ENCODE results near the gene ZNF157.

DNA sequence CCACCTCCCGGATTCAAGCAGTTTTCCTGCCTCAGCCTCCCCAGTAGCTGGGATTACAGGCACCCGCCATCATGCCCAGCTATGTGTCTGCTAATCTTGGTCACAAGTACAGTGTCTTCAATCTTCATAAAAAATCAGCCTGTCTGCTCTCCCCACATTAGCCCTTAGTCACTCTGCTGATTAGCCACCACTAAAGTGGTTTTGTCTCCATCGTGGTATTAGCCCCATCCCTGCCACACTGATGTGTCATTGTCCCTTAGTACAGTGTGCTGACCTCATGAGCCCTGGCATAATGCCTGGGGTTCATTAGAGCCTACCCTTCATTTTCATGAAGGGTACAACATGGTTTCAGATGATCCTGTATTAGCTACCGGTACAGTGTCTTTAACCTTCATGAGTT is 49.9 kb downstream of the ZNF157 start:
- TF ChIP-seq CTCF (conservative IDR thresholded peaks at IDR 0.05; ENCODE audit: low read length), result no peak
- TF ChIP-seq EZH2phosphoT487 (IDR thresholded peaks at IDR 0.05; ENCODE audit: borderline replicate concordance, low read depth, low read length), result no peak
